ENCODE results near the gene C1orf226. TPM values are rescaled to one million over a fixed set of nuclear protein-coding genes. Genes with fewer than 3 reads are reported as not detected.

C1orf226 gene
- total and polyA plus RNA-seq, 2 of the 8 experiments (the other 6 are each of a cell fraction or from before 2014, with no cell fraction given): 8.2 to 18.8 TPM

DNA sequence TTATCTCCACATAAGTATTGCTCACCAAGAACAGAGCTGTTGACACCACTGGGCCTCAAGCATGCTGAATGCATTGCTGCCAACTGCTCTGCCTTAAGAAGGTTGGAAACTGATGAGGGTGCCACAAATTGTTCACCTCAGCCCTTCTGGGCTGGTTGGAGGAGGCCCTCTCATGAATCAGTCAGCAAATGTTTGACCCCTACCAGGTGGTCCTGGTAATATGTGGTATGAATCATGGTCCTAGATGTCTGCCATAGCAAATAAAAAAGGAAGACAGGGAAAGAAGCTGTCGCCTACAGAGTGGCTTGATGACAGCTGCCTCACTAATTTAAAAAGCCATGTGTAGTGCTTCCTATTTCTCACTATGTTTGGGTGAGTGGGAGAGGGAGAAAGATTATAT is 17.0 kb upstream of the C1orf226 start (continued):
- TF ChIP-seq POLR2AphosphoS5 (IDR thresholded peaks at IDR 0.05; ENCODE audit: low read depth, low read length) (no peak), SP4 (IDR thresholded peaks at IDR 0.05; ENCODE audit: low read length) (no peak), CBX8 (IDR thresholded peaks at IDR 0.05; ENCODE audit: borderline replicate concordance, low read depth, low read length) (no peak)

Data from H1 (cell line).